HTR-8/SVneo (cell line): ENCODE data around the gene SYS1.
"Not testable (repeated sequence)": the region's sequence is repeated elsewhere in the genome, so short reads cannot be mapped to it uniquely, and the experiment has no call there.

Experiments
- DNase-seq: peaks from one replicate; pipeline ENCODE4 v3.0.0; 2011; ENCODE audit warnings: low spot score, mixed read lengths; ENCODE audit not compliant: insufficient read length
- FAIRE-seq: peaks from 2 replicates; lab custom pipeline; 2011; peaks lifted over from hg19 to GRCh38; lab: Jason Lieb, UNC

The SYS1 gene

GRCh38 chr20:45339084-45339483 is 23.9 kb upstream of the SYS1 start:
- DNase-seq, result no peak
- FAIRE-seq, result no peak

GRCh38 chr20:45339799-45340198 is 23.2 kb upstream of the SYS1 start:
- no peak for DNase-seq
- no peak for FAIRE-seq

- no peak for DNase-seq
- no peak for FAIRE-seq
These were observed 22.6 kb upstream of the SYS1 start for GRCh38 chr20:45340236-45340847.

GRCh38 chr20:45340951-45341350 is 22.0 kb upstream of the SYS1 start:
- DNase-seq (no peak), FAIRE-seq (no peak)

- DNase-seq, result no peak
- FAIRE-seq, result no peak
These were observed 21.4 kb upstream of the SYS1 start for GRCh38 chr20:45341579-45341938.

- peak; percentile 86 for FAIRE-seq
- peak; percentile 73 for DNase-seq
These were observed 20.8 kb upstream of the SYS1 start for GRCh38 chr20:45341939-45342854.

GRCh38 chr20:45342855-45343531 is 20.0 kb upstream of the SYS1 start:
- FAIRE-seq, result no peak

GRCh38 chr20:45343532-45344167 is 19.3 kb upstream of the SYS1 start:
- FAIRE-seq (peak; percentile 71), DNase-seq (no peak)

More at GRCh38 chr20:45342855-45343531, 20.0 kb upstream of the SYS1 start:
- no peak for DNase-seq

GRCh38 chr20:45344168-45344860 is 18.6 kb upstream of the SYS1 start:
- DNase-seq, result peak; percentile 94
- peak; percentile 94 for FAIRE-seq

GRCh38 chr20:45345104-45345936 is 17.6 kb upstream of the SYS1 start:
- DNase-seq, result no peak
- FAIRE-seq, result no peak

GRCh38 chr20:45346291-45346718 is 16.7 kb upstream of the SYS1 start:
- no peak for FAIRE-seq
- DNase-seq, result no peak

- no peak for FAIRE-seq
- no peak for DNase-seq
These were observed 16.1 kb upstream of the SYS1 start for GRCh38 chr20:45346851-45347250.

GRCh38 chr20:45347297-45347935 is 15.5 kb upstream of the SYS1 start:
- FAIRE-seq (peak; percentile 49), DNase-seq (no peak)

GRCh38 chr20:45347936-45348778 is 14.8 kb upstream of the SYS1 start, which contains the start of gene SDC4:
TSS of gene SDC4 (minus strand) at chr20:45348424. CDS start at chr20:45348384, 40 bp downstream.
- FAIRE-seq (peak; percentile 74), DNase-seq (peak; percentile 87)

- FAIRE-seq (no peak), DNase-seq (no peak)
These were observed 12.7 kb upstream of the SYS1 start for GRCh38 chr20:45350217-45350616.

- DNase-seq, FAIRE-seq: not testable (repeated sequence)
These were observed 12.2 kb upstream of the SYS1 start for GRCh38 chr20:45350795-45351194.

GRCh38 chr20:45352729-45353128 is 10.2 kb upstream of the SYS1 start:
- FAIRE-seq (no peak), DNase-seq (no peak)

GRCh38 chr20:45353746-45354145 is 9.2 kb upstream of the SYS1 start:
- DNase-seq (no peak), FAIRE-seq (no peak)
